ENCODE measurements around the gene TNFRSF12A.

Gene TNFRSF12A

DNA sequence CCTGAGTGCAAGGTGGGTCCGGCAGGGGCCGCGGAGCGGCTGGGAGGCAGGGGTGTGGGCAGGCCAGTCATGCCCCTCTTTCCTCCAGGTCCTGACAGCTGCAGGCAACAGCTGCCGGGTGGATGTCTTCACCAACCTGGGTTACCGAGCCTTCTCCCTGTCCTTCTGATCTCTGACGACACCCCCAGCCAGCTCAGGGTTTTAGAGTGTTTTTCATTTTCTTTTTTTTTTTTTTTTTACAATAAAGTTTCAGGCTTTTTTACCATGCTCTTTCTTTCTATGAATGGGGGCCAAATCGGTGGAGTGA is 7.3 kb downstream of the TNFRSF12A start:
- no peak for DNase-seq

DNA sequence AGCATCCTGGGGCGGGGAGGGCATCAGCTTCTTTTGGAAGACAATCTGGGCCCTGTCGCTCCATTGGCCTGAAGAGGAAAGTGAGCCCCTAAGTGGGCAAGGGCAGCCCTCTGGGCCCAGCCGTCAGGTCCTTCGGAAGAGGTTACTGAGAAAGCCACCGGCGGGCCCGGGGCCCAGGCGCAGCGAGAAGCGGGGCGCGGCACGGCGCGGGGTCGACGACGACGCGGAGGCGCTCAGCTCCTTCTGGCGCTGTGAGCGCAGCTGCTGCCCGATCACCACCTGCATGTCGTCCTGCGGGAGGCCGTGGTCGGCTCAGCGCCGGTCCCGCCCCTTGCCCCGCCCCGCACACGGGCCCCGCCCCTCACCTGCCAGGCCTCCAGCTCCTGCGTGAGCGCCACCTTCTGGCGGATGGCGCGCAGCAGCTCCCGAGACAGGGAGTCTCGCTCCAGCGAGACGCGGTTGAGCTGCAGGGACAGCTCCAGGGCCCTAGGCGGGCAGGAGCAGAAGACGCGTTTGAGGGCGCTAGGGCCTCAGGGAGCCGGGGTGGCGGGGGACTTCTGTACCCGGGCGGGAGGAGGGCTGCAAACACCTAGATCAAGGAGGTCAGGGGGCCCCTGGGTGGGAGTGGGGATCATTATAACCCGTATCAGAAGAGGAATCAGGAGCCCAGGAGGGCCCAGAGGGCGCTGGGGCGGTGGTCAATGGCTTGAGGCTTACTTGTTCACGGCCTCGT is 8.0 kb downstream of the TNFRSF12A start:
- peak; percentile 92 for DNase-seq

DNA sequence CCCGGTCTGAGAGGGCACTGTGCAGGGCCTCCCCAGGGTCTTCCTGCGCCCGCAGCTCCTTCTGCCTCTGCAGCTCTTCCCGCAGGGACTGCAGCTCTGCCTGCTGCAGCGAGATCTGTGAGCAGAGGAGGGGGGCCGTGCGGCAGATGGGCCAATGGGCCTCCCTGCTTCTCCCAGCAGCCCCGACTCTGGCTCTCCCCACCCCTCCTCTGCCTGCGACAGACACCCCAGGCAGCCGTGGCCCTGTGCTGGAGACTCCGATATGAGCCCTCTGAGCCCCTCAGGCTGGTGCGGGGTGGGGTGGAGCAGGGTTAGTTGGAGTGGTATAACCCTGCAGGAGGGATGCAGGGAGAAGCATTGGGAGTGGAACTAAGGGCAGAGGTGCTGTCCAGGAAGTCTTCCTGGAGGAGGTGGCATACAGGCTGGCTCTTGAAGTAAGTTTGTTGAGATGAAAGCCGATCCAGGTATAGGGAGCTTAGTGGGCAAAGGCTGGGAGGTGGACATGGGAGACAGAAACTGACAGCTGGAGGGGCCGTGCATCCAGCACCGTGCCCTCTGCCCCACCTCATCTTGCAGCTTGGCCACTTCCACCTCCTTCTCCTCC is 8.7 kb downstream of the TNFRSF12A start:
- DNase-seq = no peak

GRCh38 chr16:3029491-3030221 is 9.5 kb downstream of the TNFRSF12A start:
- no peak for DNase-seq

- no peak for DNase-seq
Measured at GRCh38 chr16:3030222-3031212, 10.3 kb downstream of the TNFRSF12A start.

DNA sequence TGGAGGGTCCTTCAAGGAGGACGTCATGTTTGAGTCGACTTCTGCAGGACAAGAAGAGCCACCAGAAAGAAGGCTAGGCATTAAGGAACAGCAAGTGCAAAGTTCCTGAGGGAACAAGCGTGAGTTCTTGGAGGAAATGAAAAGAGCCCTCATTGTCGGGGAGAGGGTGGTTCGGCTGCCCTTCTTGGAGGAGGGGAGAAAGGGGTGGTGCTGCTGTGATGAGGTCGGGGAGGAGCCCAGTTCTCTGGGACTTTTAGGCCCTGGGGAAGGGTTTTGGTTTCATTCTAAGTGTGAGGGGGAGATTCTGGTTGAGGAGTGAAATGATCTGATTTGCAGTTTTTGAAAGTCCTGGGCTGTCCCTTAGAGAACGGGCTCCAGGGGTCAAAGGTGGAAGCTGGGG is 12.5 kb downstream of the TNFRSF12A start:
- DNase-seq = no peak

GRCh38 chr16:3035289-3035971 is 15.3 kb downstream of the TNFRSF12A start:
- DNase-seq = no peak

DNA sequence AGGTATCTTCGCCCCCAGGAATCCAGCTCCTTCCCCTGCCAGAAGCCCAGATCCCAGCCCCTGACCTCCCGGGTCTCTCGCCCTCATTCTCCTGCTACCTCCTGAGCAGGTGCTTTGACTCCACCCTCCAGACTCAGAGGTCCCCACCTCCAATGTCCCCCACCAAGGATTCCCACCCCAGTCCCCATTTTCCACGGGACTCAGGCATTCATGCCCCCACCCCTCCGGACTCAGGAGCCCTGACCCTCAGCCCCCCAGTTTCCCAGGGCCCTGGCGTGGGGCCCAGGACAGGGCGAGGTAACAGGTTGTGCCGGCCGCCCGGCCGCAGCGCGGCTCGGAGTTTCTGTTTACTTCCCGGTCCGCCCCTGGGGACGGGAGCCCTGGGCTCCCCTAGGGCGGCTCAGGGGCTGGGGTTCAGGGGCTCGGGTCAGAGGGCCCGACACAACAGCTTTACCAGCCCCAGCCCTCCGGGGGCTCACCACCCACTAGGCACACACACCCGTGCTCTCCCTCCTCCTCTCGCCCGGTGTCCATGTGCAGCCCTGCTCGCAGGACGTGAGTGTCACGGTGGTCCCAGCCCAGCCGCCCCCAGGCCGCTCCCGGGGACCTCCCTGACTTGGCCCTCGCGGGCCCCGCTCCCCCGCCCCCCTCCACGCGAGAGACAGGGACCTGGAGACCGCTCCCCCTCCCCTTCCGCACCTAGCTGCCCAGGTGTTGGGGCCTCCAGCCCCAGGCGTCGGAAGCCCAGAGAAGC is 16.0 kb downstream of the TNFRSF12A start:
- no peak for DNase-seq

- DNase-seq = no peak
Measured at GRCh38 chr16:3036726-3037315, 16.7 kb downstream of the TNFRSF12A start, which contains the start of gene BICDL2. Gene BICDL2, minus strand, starts transcription at chr16:3036944. Its CDS starts 1,448 bp downstream, at chr16:3035496.

- no peak for DNase-seq
Measured at GRCh38 chr16:3038256-3038655, 18.1 kb downstream of the TNFRSF12A start.

GRCh38 chr16:3038896-3039295 is 18.7 kb downstream of the TNFRSF12A start:
- DNase-seq = no peak

DNA sequence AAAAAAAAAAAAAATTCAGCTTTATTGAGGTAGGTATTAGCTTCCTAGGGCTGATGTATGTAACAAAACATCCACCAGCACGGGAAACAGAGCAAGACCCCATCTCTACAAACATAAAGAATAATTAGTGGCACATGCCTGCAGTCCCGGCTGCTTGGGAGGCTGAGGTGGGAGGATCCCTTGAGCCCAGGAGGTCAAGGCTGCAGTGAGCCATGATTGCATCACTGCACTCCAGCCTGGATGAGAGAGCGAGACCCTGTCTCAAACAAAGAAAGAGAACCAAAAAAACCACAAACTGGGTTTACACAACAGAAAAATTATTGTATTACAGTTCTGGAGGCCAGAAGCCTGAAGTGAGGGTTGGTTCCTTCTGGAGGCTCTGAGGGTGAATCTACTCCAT is 22.2 kb downstream of the TNFRSF12A start:
- no peak for DNase-seq

- no peak for DNase-seq
Measured at GRCh38 chr16:3044708-3045107, 24.5 kb downstream of the TNFRSF12A start.

GRCh38 chr16:3045758-3046640 is 25.8 kb downstream of the TNFRSF12A start, which contains the start of gene MMP25:
Gene MMP25, plus strand, starts transcription at chr16:3046561. Its CDS starts 357 bp downstream, at chr16:3046918.
- no peak for DNase-seq

- DNase-seq = no peak
Measured at GRCh38 chr16:3046641-3047386, 26.6 kb downstream of the TNFRSF12A start.

- no peak for DNase-seq
Measured at GRCh38 chr16:3047387-3047720, 27.2 kb downstream of the TNFRSF12A start.

- no peak for DNase-seq
Measured at GRCh38 chr16:3049921-3050481, 29.8 kb downstream of the TNFRSF12A start.

DNA sequence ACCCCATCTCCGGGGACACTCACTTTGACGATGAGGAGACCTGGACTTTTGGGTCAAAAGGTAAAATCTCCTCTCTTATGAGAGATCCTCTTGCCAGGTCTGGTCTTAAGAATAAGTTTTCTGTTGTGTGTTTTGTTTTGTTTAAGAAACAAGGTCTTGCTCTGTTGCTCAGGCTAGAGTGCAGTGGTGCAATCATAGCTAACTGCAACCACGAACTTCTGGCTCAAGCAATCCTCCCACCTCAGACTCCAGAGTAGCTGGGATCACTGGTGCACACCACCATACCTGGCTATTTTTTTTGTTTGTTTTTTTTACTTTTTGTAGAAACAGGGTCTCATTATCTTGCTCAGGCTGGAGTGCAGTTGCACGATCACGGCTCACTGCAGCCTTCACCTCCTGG is 30.3 kb downstream of the TNFRSF12A start:
- DNase-seq = no peak

GRCh38 chr16:3051009-3051408 is 30.8 kb downstream of the TNFRSF12A start:
- no peak for DNase-seq

Data from activated T-cell treated with anti-CD3 and anti-CD28 coated beads, Interleukin-2, amount 50 U/mL, for 1 hour (primary cell).